ENCODE measurements around the gene P2RY14.

The P2RY14 gene

GRCh38 chr3:151171145-151171757 is 107.1 kb downstream of the P2RY14 start:
- DNase-seq, result peak; percentile 50

GRCh38 chr3:151169948-151170679 is 108.2 kb downstream of the P2RY14 start:
- peak; percentile 32 for DNase-seq

DNA sequence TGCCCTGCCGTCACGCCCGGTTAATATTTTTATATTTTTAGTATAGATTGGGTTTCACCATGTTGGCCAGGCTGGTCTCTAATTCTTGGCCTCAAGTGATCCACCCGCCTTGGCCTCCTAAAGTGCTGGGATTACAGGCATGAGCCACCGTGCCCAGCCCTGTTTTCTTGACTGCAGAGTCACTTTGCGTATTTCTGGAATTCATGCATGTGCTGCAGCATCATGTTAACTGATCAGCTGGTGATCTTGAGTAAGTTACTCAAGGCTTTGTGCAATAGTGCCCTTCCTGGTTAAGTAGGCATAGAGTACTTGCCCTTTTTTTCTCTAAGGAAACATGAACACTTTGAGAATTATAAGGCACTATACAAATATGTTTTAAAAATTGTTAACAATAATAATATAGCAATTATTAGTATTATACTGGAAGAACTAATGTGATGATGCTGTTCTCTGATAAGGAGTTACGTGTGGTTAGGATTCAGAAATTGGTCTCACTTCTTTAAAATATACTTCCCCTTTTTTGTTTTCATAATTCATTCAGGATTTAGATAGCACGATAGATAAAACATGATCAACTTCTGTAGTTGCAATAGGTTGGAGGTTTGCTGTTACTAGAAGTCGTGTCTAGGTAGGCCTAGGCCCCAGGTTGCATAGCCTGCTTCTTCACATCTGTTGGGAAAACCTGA is 108.9 kb downstream of the P2RY14 start:
- DNase-seq, result no peak

DNA sequence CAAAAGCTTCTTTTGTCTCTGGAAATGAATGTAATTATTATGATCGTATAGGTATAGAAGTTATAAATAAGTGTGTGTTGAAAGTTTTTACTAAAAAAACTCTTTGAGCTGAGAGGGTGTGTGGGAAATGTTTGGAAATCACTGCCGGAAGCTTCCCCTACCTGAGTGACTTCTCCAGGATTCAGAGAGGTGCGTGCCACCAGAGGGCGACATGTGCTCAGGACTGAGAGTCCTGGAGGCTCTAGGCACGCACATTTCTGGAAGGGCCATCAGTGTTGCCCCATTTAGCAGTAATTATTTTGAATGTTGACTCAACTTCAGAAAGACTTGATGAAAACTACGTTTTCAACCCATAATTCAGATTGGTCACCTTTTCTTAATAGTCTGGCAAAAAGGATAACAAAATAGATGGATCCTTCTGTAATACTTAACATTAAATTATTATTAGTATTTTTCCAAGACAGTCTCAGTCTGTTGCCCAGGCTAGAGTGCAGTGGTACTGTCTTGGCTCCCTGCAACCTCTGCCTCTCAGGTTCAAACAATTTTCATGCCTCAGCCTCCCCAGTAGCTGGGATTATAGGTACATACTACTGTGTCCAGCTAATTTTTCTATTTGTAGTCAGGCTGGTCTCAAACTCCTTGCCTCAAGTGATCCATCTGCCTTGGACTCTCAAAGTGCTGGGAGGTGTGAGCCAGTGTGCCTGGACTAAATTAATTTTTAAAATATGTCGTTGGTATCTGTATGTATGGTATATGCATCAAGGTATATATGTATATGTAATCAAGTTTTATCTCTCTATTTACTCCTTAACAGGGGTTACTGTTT is 109.9 kb downstream of the P2RY14 start:
- DNase-seq, result peak; percentile 79

GRCh38 chr3:151166161-151166560 is 112.2 kb downstream of the P2RY14 start:
- no peak for DNase-seq

DNA sequence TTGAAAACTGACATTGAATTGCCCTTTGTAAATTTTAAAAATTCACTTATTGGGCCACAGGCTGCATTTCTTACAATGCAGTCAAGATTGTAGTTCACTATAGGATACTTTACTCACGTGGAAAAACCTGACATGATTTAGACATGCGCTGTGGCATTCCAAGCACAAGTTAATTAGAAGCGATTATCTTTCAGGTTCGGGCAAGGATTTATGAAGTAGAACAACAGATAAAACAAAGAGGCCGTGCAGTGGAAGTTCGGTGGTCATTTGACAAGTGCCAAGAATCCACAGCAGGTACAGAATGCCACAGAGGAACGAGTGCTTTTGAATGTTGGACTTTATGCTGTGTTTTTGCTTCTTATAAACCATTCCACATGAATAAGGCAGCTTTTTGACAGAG is 113.1 kb downstream of the P2RY14 start:
- DNase-seq, result no peak
